H7 (cell line): ENCODE measurements around the gene QSER1. TPM values are rescaled to one million over a fixed set of nuclear protein-coding genes. Genes with fewer than 3 reads are reported as not detected.

Source experiments
- DNase-seq: peaks from one replicate; pipeline ENCODE4 v3.0.0; 2012
- H3K27me3 ChIP-seq: 2 replicates; pipeline ENCODE4 v1.6.0; 2011; ENCODE audit warnings: mild to moderate bottlenecking, low read length; ENCODE audit not compliant: control insufficient read depth, insufficient read depth
- H3K36me3 ChIP-seq: replicated peaks from 2 replicates; pipeline ENCODE4 v1.5.1; 2011; ENCODE audit warnings: low read length; ENCODE audit not compliant: control insufficient read depth, insufficient read depth
- H3K4me3 ChIP-seq: 2 replicates; pipeline ENCODE4 v1.5.1; 2011; ENCODE audit warnings: low read depth, mild to moderate bottlenecking, control low read depth, low read length, moderate library complexity; ENCODE audit not compliant: insufficient read depth
- total RNA-seq: library from RNA; depleted of rRNA; stranded (reverse); fragments of >200 nt; shearing (Covaris generic); gene quantifications from 2 replicates; pipeline ENCODE4 v1.2.3, GENCODE V29; 2014

Gene QSER1
- total RNA-seq, 1 experiment from 2014 or later = 23.7 TPM

GRCh38 chr11:32897103-32897502 is 4.5 kb downstream of the QSER1 start:
- no peak overlapping the region for H3K4me3 ChIP-seq
- no peak for DNase-seq
- no peaks in the 10 kb centered on the region for H3K27me3 ChIP-seq
- peaks cover 5% of the 10 kb centered on the region; the same call in 1 of the 2 replicates for H3K36me3 ChIP-seq

- H3K27me3 ChIP-seq = no peaks in the 10 kb centered on the region
- peaks cover 5% of the 10 kb centered on the region; the same call in 1 of the 2 replicates for H3K36me3 ChIP-seq
- no peak for DNase-seq
- H3K4me3 ChIP-seq = no peak overlapping the region
Observed at GRCh38 chr11:32899438-32899837, 6.8 kb downstream of the QSER1 start.

GRCh38 chr11:32902089-32902665 is 9.6 kb downstream of the QSER1 start:
- Histone ChIP-seq H3K4me3 (no peak overlapping the region), H3K27me3 (no peaks in the 10 kb centered on the region), H3K36me3 (peaks cover 5% of the 10 kb centered on the region; the same call in 1 of the 2 replicates)
- DNase-seq = no peak

- no peak for DNase-seq
- H3K27me3 ChIP-seq = no peaks in the 10 kb centered on the region
- H3K36me3 ChIP-seq = peaks cover 1% of the 10 kb centered on the region; the same call in 1 of the 2 replicates
- no peak overlapping the region for H3K4me3 ChIP-seq
Observed at GRCh38 chr11:32905028-32905667, 12.5 kb downstream of the QSER1 start.

- H3K27me3 ChIP-seq = no peaks in the 10 kb centered on the region
- no peak overlapping the region for H3K4me3 ChIP-seq
- no peak for DNase-seq
- peaks cover 1% of the 10 kb centered on the region; the same call in 1 of the 2 replicates for H3K36me3 ChIP-seq
Observed at GRCh38 chr11:32908619-32909018, 16.0 kb downstream of the QSER1 start.

GRCh38 chr11:32911413-32911812 is 18.8 kb downstream of the QSER1 start:
- Histone ChIP-seq H3K4me3 (no peak overlapping the region), H3K27me3 (no peaks in the 10 kb centered on the region), H3K36me3 (peaks cover 1% of the 10 kb centered on the region; the same call in 1 of the 2 replicates)
- no peak for DNase-seq

GRCh38 chr11:32913445-32913844 is 20.8 kb downstream of the QSER1 start:
- Histone ChIP-seq H3K4me3 (no peak overlapping the region), H3K36me3 (no peaks in the 10 kb centered on the region), H3K27me3 (no peaks in the 10 kb centered on the region)
- DNase-seq = no peak

- H3K27me3 ChIP-seq = no peaks in the 10 kb centered on the region
- no peaks in the 10 kb centered on the region for H3K36me3 ChIP-seq
- no peak overlapping the region for H3K4me3 ChIP-seq
- DNase-seq = no peak
Observed at GRCh38 chr11:32916361-32916760, 23.8 kb downstream of the QSER1 start.

- Histone ChIP-seq H3K4me3 (no peak overlapping the region), H3K27me3 (no peaks in the 10 kb centered on the region), H3K36me3 (no peaks in the 10 kb centered on the region)
- DNase-seq = no peak
Observed at GRCh38 chr11:32916994-32917393, 24.4 kb downstream of the QSER1 start.

- no peak for DNase-seq
Observed at GRCh38 chr11:32918427-32918826, 25.8 kb downstream of the QSER1 start.

GRCh38 chr11:32919338-32919737 is 26.7 kb downstream of the QSER1 start:
- no peak overlapping the region for H3K4me3 ChIP-seq
- H3K27me3 ChIP-seq = no peaks in the 10 kb centered on the region
- DNase-seq = no peak
- H3K36me3 ChIP-seq = no peaks in the 10 kb centered on the region; the same call in 1 of the 2 replicates

More at GRCh38 chr11:32918427-32918826, 25.8 kb downstream of the QSER1 start:
- no peaks in the 10 kb centered on the region for H3K27me3 ChIP-seq
- no peak overlapping the region for H3K4me3 ChIP-seq
- H3K36me3 ChIP-seq = no peaks in the 10 kb centered on the region; the same call in 1 of the 2 replicates

GRCh38 chr11:32920570-32920969 is 28.0 kb downstream of the QSER1 start:
- Histone ChIP-seq H3K27me3 (no peaks in the 10 kb centered on the region), H3K4me3 (no peak overlapping the region), H3K36me3 (no peaks in the 10 kb centered on the region; the same call in 1 of the 2 replicates)
- no peak for DNase-seq

GRCh38 chr11:32921204-32921603 is 28.6 kb downstream of the QSER1 start:
- no peak for DNase-seq
- H3K36me3 ChIP-seq = no peaks in the 10 kb centered on the region; the same call in 1 of the 2 replicates
- H3K27me3 ChIP-seq = no peaks in the 10 kb centered on the region
- H3K4me3 ChIP-seq = no peak overlapping the region

- DNase-seq = no peak
- Histone ChIP-seq H3K4me3 (no peak overlapping the region), H3K36me3 (peaks cover 39% of the 10 kb centered on the region), H3K27me3 (no peaks in the 10 kb centered on the region)
Observed at GRCh38 chr11:32931606-32932005, 39.0 kb downstream of the QSER1 start.

GRCh38 chr11:32932196-32932595 is 39.6 kb downstream of the QSER1 start:
- no peak for DNase-seq
- Histone ChIP-seq H3K27me3 (no peaks in the 10 kb centered on the region), H3K4me3 (no peak overlapping the region), H3K36me3 (peaks cover 39% of the 10 kb centered on the region)
